Glutamatergic neuron (in vitro differentiated cells): ENCODE data around the gene DEDD2. TPM values are rescaled to one million over a fixed set of nuclear protein-coding genes. Genes with fewer than 3 reads are reported as not detected.
"Not testable (repeated sequence)": the region's sequence is repeated elsewhere in the genome, so short reads cannot be mapped to it uniquely, and the experiment has no call there.

Source experiments
- DNase-seq: peaks from one replicate; pipeline ENCODE4 v3.0.0; 2022
- H3K27ac Mint-ChIP-seq: one replicate; pipeline ENCODE4 v1.8.0; 2020; ENCODE audit warnings: mild to moderate bottlenecking, mixed read lengths, inconsistent platforms; ENCODE audit not compliant: unreplicated experiment
- H3K27me3 Mint-ChIP-seq: one replicate; pipeline ENCODE4 v1.8.0; 2020; ENCODE audit warnings: mild to moderate bottlenecking, moderate library complexity, mixed read lengths, inconsistent platforms; ENCODE audit not compliant: unreplicated experiment
- H3K36me3 Mint-ChIP-seq: one replicate; pipeline ENCODE4 v1.8.0; 2020; ENCODE audit warnings: mild to moderate bottlenecking, mixed read lengths, inconsistent platforms; ENCODE audit not compliant: unreplicated experiment
- H3K4me1 Mint-ChIP-seq: one replicate; pipeline ENCODE4 v1.8.0; 2020; ENCODE audit warnings: mild to moderate bottlenecking, low read depth, mixed read lengths, inconsistent platforms; ENCODE audit not compliant: unreplicated experiment
- H3K4me3 Mint-ChIP-seq: one replicate; pipeline ENCODE4 v1.8.0; 2020; ENCODE audit warnings: mild to moderate bottlenecking, mixed read lengths, inconsistent platforms; ENCODE audit not compliant: unreplicated experiment
- H3K9me3 Mint-ChIP-seq: one replicate; pipeline ENCODE4 v1.8.0; 2020; ENCODE audit warnings: mild to moderate bottlenecking, moderate library complexity, mixed read lengths, inconsistent platforms; ENCODE audit not compliant: unreplicated experiment
- CTCF ChIP-seq: fragments of 200-600 bp; sonication (generic); IDR thresholded peaks from one replicate; pipeline ENCODE4 v1.5.0; 2021; ENCODE audit not compliant: partially characterized antibody, unreplicated experiment
- long read RNA-seq: library from polyadenylated mRNA; unstranded; transcript quantifications from one replicate; pipeline ENCODE4 v2.0.0, GENCODE V29; 2020; ENCODE audit not compliant: unreplicated experiment
- total RNA-seq: library from RNA; stranded (reverse); fragmentation: NEBNext Ultra II Directional; extraction: Animal tissue kit (Norgen Biotek cat#: 25700); gene quantifications from one replicate; pipeline ENCODE4 v1.2.1, GENCODE V29; 2021; ENCODE audit not compliant: unreplicated experiment

Gene DEDD2
- 30.7 TPM for total RNA-seq
- long read RNA-seq, transcript DEDD2-205 (5 exons, 1,183 nt): major isoform, 16 of 35 reads
- long read RNA-seq, transcript DEDD2-203 (4 exons, 1,586 nt): minor isoform, 13 of 35 reads
- long read RNA-seq, partial matches to known transcripts: 1 of 35 reads
- long read RNA-seq, other reads (novel, unspliced or antisense): 3 of 35 reads

- Mint-ChIP-seq H3K36me3 (no peaks in the 10 kb centered on the region), H3K4me1 (peaks cover 15% of the 10 kb centered on the region), H3K4me3 (peak within 1 kb of the TSS; percentile 93), H3K27ac (peak within 1 kb of the TSS; percentile 80), H3K9me3 (peaks cover 13% of the 10 kb centered on the region), H3K27me3 (peaks cover 9% of the 10 kb centered on the region)
- no peak for TF ChIP-seq CTCF
- peak; percentile 98 for DNase-seq
Observed at GRCh38 chr19:42217520-42218437, at the start of gene DEDD2. Gene DEDD2, minus strand, starts transcription at chr19:42217677. Its CDS starts 670 bp downstream, at chr19:42217007.

- not testable (repeated sequence) for H3K4me3 Mint-ChIP-seq, H3K36me3 Mint-ChIP-seq, H3K27me3 Mint-ChIP-seq, H3K27ac Mint-ChIP-seq, DNase-seq, H3K9me3 Mint-ChIP-seq
- peaks cover 17% of the 10 kb centered on the region for H3K4me1 Mint-ChIP-seq
Observed at GRCh38 chr19:42266928-42267603, 49.6 kb upstream of the DEDD2 start.

- H3K4me3 Mint-ChIP-seq, H3K27me3 Mint-ChIP-seq: not testable (repeated sequence)
- peak overlapping the region; percentile 1 for H3K27ac Mint-ChIP-seq
Observed at GRCh38 chr19:42266105-42266504, 48.6 kb upstream of the DEDD2 start.

GRCh38 chr19:42261763-42262162 is 44.3 kb upstream of the DEDD2 start:
- Mint-ChIP-seq H3K4me3 (no peak overlapping the region), H3K4me1 (peaks cover 4% of the 10 kb centered on the region), H3K9me3 (peaks cover 1% of the 10 kb centered on the region), H3K27ac (no peak overlapping the region), H3K27me3 (peaks cover 5% of the 10 kb centered on the region), H3K36me3 (no peaks in the 10 kb centered on the region)
- no peak for TF ChIP-seq CTCF
- no peak for DNase-seq

More at GRCh38 chr19:42266105-42266504, 48.6 kb upstream of the DEDD2 start:
- not testable (repeated sequence) for DNase-seq, H3K36me3 Mint-ChIP-seq, H3K9me3 Mint-ChIP-seq
- H3K4me1 Mint-ChIP-seq: peaks cover 15% of the 10 kb centered on the region

- H3K9me3 Mint-ChIP-seq, H3K27me3 Mint-ChIP-seq, H3K4me3 Mint-ChIP-seq, H3K36me3 Mint-ChIP-seq, H3K4me1 Mint-ChIP-seq, H3K27ac Mint-ChIP-seq, DNase-seq: not testable (repeated sequence)
Observed at GRCh38 chr19:42257842-42258241, 40.4 kb upstream of the DEDD2 start.
